ENCODE results near the gene AOPEP. TPM values are rescaled to one million over a fixed set of nuclear protein-coding genes. Genes with fewer than 3 reads are reported as not detected.

The AOPEP gene
- total and polyA plus RNA-seq, 2 donors (not counting 1 experiment from before 2014, with no cell fraction given) = 66.1 to 94.1 TPM

GRCh38 chr9:94931740-94932139 is 205.2 kb downstream of the AOPEP start:
- peaks cover 15% of the 10 kb centered on the region for H3K4me1 ChIP-seq (ENCODE audit: control insufficient read depth, extremely low read depth, insufficient read depth, low read length)
- no peaks in the 10 kb centered on the region for H4K20me1 ChIP-seq (ENCODE audit: control insufficient read depth, extremely low read depth, insufficient read depth, low read length)
- no peak overlapping the region for H3K27ac ChIP-seq (ENCODE audit: insufficient read depth, low read length)
- H3K36me3 ChIP-seq (ENCODE audit: control insufficient read depth, insufficient read depth, low read length) = no peaks in the 10 kb centered on the region
- H3K9ac ChIP-seq (ENCODE audit: insufficient read depth, low read length) = no peak overlapping the region
- no peak overlapping the region for H3K4me2 ChIP-seq (ENCODE audit: extremely low read depth, insufficient read depth, low read length)
- no peaks in the 10 kb centered on the region for H3K27me3 ChIP-seq (ENCODE audit: control insufficient read depth, insufficient read depth, low read length)
- no peaks in the 10 kb centered on the region for H3K9me3 ChIP-seq (ENCODE audit: control insufficient read depth, insufficient read depth, low read depth, low read length)
- H3K4me3 ChIP-seq (replicated peaks in 1 of 4; ENCODE audit: control extremely low read depth in 1 of 4, insufficient read depth in 1 of 4, low read depth in 3 of 4, low read length in 4 of 4) = no peak overlapping the region
- TF ChIP-seq EZH2 (IDR thresholded peaks at IDR 0.05; ENCODE audit: low read length, missing control alignments) (no peak), CTCF (conservative IDR thresholded peaks at IDR 0.05 in 1 of 2, IDR thresholded peaks at IDR 0.05 in 1 of 2; ENCODE audit: low read depth in 1 of 2, low read length in 2 of 2) (no peak)
- H3K79me2 ChIP-seq (ENCODE audit: control insufficient read depth, insufficient read depth, low read length) = no peaks in the 10 kb centered on the region
- peak in 1 of 2 donors; percentile 66 for DNase-seq (ENCODE audit: low read depth in 2 of 2)
- H2AFZ ChIP-seq (ENCODE audit: low read length) = no peak overlapping the region

- Histone ChIP-seq H3K27ac (ENCODE audit: insufficient read depth, low read length) (no peak overlapping the region), H3K9ac (ENCODE audit: insufficient read depth, low read length) (no peak overlapping the region), H3K4me3 (replicated peaks in 1 of 4; ENCODE audit: control extremely low read depth in 1 of 4, insufficient read depth in 1 of 4, low read depth in 3 of 4, low read length in 4 of 4) (no peak overlapping the region), H3K27me3 (ENCODE audit: control insufficient read depth, insufficient read depth, low read length) (no peaks in the 10 kb centered on the region), H3K4me2 (ENCODE audit: extremely low read depth, insufficient read depth, low read length) (no peak overlapping the region), H3K4me1 (ENCODE audit: control insufficient read depth, extremely low read depth, insufficient read depth, low read length) (peaks cover 22% of the 10 kb centered on the region), H4K20me1 (ENCODE audit: control insufficient read depth, extremely low read depth, insufficient read depth, low read length) (no peaks in the 10 kb centered on the region), H3K79me2 (ENCODE audit: control insufficient read depth, insufficient read depth, low read length) (no peaks in the 10 kb centered on the region), H2AFZ (ENCODE audit: low read length) (no peak overlapping the region), H3K36me3 (ENCODE audit: control insufficient read depth, insufficient read depth, low read length) (no peaks in the 10 kb centered on the region), H3K9me3 (ENCODE audit: control insufficient read depth, insufficient read depth, low read depth, low read length) (no peaks in the 10 kb centered on the region)
- no peak for TF ChIP-seq CTCF (conservative IDR thresholded peaks at IDR 0.05 in 1 of 2, IDR thresholded peaks at IDR 0.05 in 1 of 2; ENCODE audit: low read depth in 1 of 2, low read length in 2 of 2)
- no peak for TF ChIP-seq EZH2 (IDR thresholded peaks at IDR 0.05; ENCODE audit: low read length, missing control alignments)
- DNase-seq (ENCODE audit: low read depth in 2 of 2) = no peak
These were observed 206.4 kb downstream of the AOPEP start for GRCh38 chr9:94932652-94933510.

- Histone ChIP-seq H3K27ac (ENCODE audit: insufficient read depth, low read length) (no peak overlapping the region), H3K9me3 (ENCODE audit: control insufficient read depth, insufficient read depth, low read depth, low read length) (no peaks in the 10 kb centered on the region), H2AFZ (ENCODE audit: low read length) (no peak overlapping the region), H3K4me1 (ENCODE audit: control insufficient read depth, extremely low read depth, insufficient read depth, low read length) (peaks cover 21% of the 10 kb centered on the region), H3K4me3 (replicated peaks in 1 of 4; ENCODE audit: control extremely low read depth in 1 of 4, insufficient read depth in 1 of 4, low read depth in 3 of 4, low read length in 4 of 4) (no peak overlapping the region), H3K36me3 (ENCODE audit: control insufficient read depth, insufficient read depth, low read length) (no peaks in the 10 kb centered on the region), H3K27me3 (ENCODE audit: control insufficient read depth, insufficient read depth, low read length) (no peaks in the 10 kb centered on the region), H4K20me1 (ENCODE audit: control insufficient read depth, extremely low read depth, insufficient read depth, low read length) (no peaks in the 10 kb centered on the region), H3K9ac (ENCODE audit: insufficient read depth, low read length) (no peak overlapping the region), H3K79me2 (ENCODE audit: control insufficient read depth, insufficient read depth, low read length) (no peaks in the 10 kb centered on the region), H3K4me2 (ENCODE audit: extremely low read depth, insufficient read depth, low read length) (no peak overlapping the region)
- peak in 1 of 2 donors; percentile 79 for DNase-seq (ENCODE audit: low read depth in 2 of 2)
- TF ChIP-seq EZH2 (IDR thresholded peaks at IDR 0.05; ENCODE audit: low read length, missing control alignments) = no peak
- TF ChIP-seq CTCF (conservative IDR thresholded peaks at IDR 0.05 in 1 of 2, IDR thresholded peaks at IDR 0.05 in 1 of 2; ENCODE audit: low read depth in 1 of 2, low read length in 2 of 2) = no peak
These were observed 207.0 kb downstream of the AOPEP start for GRCh38 chr9:94933511-94933828.
